Ovary (tissue), 9 donors: ENCODE measurements around the gene FAM120B. TPM values are rescaled to one million over a fixed set of nuclear protein-coding genes. Genes with fewer than 3 reads are reported as not detected.

Experiments
- DNase-seq, 5 donors: peaks; one replicate each; pipeline ENCODE4 v3.0.0-alpha.2; 2019 to 2020
- H3K27ac ChIP-seq, 2 donors: fragments of 200-600 bp; one replicate each; pipeline versions ENCODE4 v1.5.1 to v1.8.0; 2019 to 2022
- H3K27me3 ChIP-seq: fragments of 200-600 bp; one replicate; pipeline ENCODE4 v1.8.0; 2022
- H3K36me3 ChIP-seq: fragments of 200-600 bp; sonication (generic); one replicate; pipeline ENCODE4 v1.5.1; 2019
- H3K4me1 ChIP-seq: one replicate; pipeline ENCODE4 v1.8.1; 2013; ENCODE audit warnings: mild to moderate bottlenecking, moderate library complexity; ENCODE audit not compliant: insufficient read depth
- H3K4me3 ChIP-seq: fragments of 200-600 bp; sonication (generic); one replicate; pipeline ENCODE4 v1.5.1; 2017
- H3K9me3 ChIP-seq, 2 donors: fragments of 200-600 bp in 1 of 2; sonication (generic) in 1 of 2; one replicate each; pipeline versions ENCODE4 v1.5.1 to v1.8.1; 2013 to 2019; ENCODE audit warnings: mild to moderate bottlenecking in 1 of 2, moderate library complexity in 1 of 2
- EP300 ChIP-seq: sonication (generic); formaldehyde crosslinking; IDR thresholded peaks from one replicate; pipeline ENCODE4 v1.6.1; 2017; ENCODE audit warnings: antibody characterized with exemption
- POLR2A ChIP-seq: fragments of 450-650 bp; IDR thresholded peaks from one replicate; pipeline ENCODE4 v1.6.1; 2017; ENCODE audit warnings: antibody characterized with exemption, mild to moderate bottlenecking, moderate library complexity
- WGBS, 3 donors: extraction: QIAGEN DNeasy Blood & Tissue Kit in 1 of 3; methylation state at CpG; one replicate each; pipeline versions ENCODE4 v1.1.5 to v1.1.7; 2013 to 2017; 5-methylcytosine and 5-hydroxymethylcytosine counted together
- intact Hi-C, 4 donors: fragments of 100-400 bp; cut with DNase I; formaldehyde crosslinking; loops; one replicate each; pipeline versions ENCODE4 v1.11.0 to v1.15.1; 2022 to 2023
- polyA plus RNA-seq, 2 donors: library from polyadenylated mRNA; stranded (reverse); fragments of 200-250 nt in 1 of 2; fragments of 350-450 nt in 1 of 2; fragmentation: Illumina TruSeq in 1 of 2; extraction: RNeasy Lipid Tissue Mini Kit (QIAGEN cat#74804) in 1 of 2; gene quantifications; one replicate each; pipeline ENCODE4 v1.2.3, GENCODE V29; 2013 to 2014
- total RNA-seq, 7 donors: library from RNA; depleted of rRNA in 2 of 7; stranded (reverse); fragments of >200 nt in 2 of 7; fragmentation: NEBNext Ultra II Directional in 3 of 7; extraction: Animal tissue kit (Norgen Biotek cat#: 25700) in 3 of 7; gene quantifications; one replicate each; pipeline versions ENCODE4 v1.1.0 to v1.2.4, GENCODE V29; 2016 to 2023
- TF ChIP-seq, protein P1 (sequence below), 3 donors: fragments of 450-650 bp in 2 of 3; fragments of 200-600 bp in 1 of 3; IDR thresholded peaks; one replicate each; pipeline versions ENCODE4 v1.5.1 to v1.8.0; 2016 to 2022; ENCODE audit warnings: antibody characterized with exemption in 3 of 3, mild to moderate bottlenecking in 1 of 3
- donor health status: DM: no; HTN: no; CAD: no; lungs with moderate emphysema.
- donor health status: DM: no; HTN: no; CAD: no.
- donor health status: Bipolar disorder and iron deficiency.
- donor health status: DM: yes; HTN: yes; CAD: no.
- donor health status: DM: no; HTN: no; CAD: no.
- donor health status: DM: yes; HTN: yes; CAD: no.

The FAM120B gene
- total and polyA plus RNA-seq, 9 donors = 10.6 to 39.3 (median 28.4) TPM

- 94 to 96% (median 95%) methylated on average over 6 of the region's 6 CpGs for WGBS, 3 donors
- Histone ChIP-seq H3K27me3 (no peaks in the 10 kb centered on the region), H3K9me3 (no peaks in the 10 kb centered on the region), H3K27ac (no peak overlapping the region), H3K36me3 (no peaks in the 10 kb centered on the region), H3K4me3 (no peak overlapping the region), H3K4me1 (no peaks in the 10 kb centered on the region)
- intact Hi-C loops = no loop called here
- no peak for DNase-seq
- TF ChIP-seq, protein P1, sequence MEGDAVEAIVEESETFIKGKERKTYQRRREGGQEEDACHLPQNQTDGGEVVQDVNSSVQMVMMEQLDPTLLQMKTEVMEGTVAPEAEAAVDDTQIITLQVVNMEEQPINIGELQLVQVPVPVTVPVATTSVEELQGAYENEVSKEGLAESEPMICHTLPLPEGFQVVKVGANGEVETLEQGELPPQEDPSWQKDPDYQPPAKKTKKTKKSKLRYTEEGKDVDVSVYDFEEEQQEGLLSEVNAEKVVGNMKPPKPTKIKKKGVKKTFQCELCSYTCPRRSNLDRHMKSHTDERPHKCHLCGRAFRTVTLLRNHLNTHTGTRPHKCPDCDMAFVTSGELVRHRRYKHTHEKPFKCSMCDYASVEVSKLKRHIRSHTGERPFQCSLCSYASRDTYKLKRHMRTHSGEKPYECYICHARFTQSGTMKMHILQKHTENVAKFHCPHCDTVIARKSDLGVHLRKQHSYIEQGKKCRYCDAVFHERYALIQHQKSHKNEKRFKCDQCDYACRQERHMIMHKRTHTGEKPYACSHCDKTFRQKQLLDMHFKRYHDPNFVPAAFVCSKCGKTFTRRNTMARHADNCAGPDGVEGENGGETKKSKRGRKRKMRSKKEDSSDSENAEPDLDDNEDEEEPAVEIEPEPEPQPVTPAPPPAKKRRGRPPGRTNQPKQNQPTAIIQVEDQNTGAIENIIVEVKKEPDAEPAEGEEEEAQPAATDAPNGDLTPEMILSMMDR (IDR thresholded peaks at IDR 0.05) = no peak
- TF ChIP-seq POLR2A (no peak), EP300 (no peak)
These were observed 7.2 kb downstream of the FAM120B start for GRCh38 chr6:170313716-170314295.

DNA sequence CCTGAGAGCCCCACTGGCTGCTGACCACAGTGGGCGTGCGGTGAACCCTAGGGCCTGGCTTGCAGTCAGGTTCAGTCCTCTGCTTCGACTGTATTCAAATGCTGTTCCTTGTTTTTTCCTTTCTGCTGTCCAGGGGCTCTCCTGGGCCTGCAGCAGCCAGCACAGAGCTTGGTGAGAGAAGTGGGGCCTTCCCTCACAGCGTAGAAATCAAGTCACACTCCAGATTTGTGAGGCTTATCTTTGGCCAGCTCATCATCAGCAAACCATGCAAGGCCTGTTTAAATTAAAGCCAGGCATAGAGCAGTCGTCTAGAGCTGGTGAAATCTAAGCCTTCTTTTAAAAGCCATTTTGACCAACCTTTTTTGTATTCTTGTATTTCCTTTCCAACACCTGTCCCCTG is 8.4 kb downstream of the FAM120B start:
- 87 to 91% (median 90%) methylated on average over 5 of the region's 5 CpGs for WGBS, 3 donors
- Histone ChIP-seq H3K9me3 (no peaks in the 10 kb centered on the region), H3K4me3 (no peak overlapping the region), H3K36me3 (no peaks in the 10 kb centered on the region), H3K27ac (no peak overlapping the region), H3K27me3 (no peaks in the 10 kb centered on the region), H3K4me1 (no peaks in the 10 kb centered on the region)
- TF ChIP-seq, protein P1 (IDR thresholded peaks at IDR 0.05) = no peak
- TF ChIP-seq POLR2A = no peak
- TF ChIP-seq EP300 = no peak
- no peak for DNase-seq
- intact Hi-C loops = no loop called here

- H3K4me1 ChIP-seq = no peaks in the 10 kb centered on the region
- TF ChIP-seq EP300 (no peak), POLR2A (no peak)
- TF ChIP-seq, protein P1 (IDR thresholded peaks at IDR 0.05) = no peak
- no peaks in the 10 kb centered on the region for H3K27me3 ChIP-seq
- DNase-seq = no peak
- intact Hi-C loops = no loop called here
- H3K9me3 ChIP-seq = no peaks in the 10 kb centered on the region
- H3K4me3 ChIP-seq = no peak overlapping the region
- WGBS, 3 donors = 87 to 94% (median 91%) methylated on average over 4 of the region's 4 CpGs
- H3K27ac ChIP-seq = no peak overlapping the region
- no peaks in the 10 kb centered on the region for H3K36me3 ChIP-seq
These were observed 9.5 kb downstream of the FAM120B start for GRCh38 chr6:170316071-170316470.

DNA sequence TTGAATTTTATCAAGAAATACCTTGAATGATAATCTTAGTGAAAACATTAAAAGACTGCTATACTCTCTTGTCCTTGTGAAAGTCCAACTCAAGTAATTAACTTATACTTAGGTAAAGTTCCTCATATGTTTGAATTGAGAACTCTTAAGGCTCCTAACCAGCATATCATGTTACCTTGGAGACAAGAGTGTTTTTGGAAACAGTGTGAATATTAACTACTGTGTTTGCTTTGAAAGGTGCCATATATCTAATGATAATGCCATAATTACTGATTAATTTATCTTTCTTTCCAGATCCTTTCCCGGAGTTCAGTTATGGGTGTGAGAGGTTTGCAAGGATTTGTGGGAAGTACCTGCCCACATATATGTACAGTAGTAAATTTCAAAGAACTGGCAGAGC is 10.5 kb downstream of the FAM120B start:
- TF ChIP-seq, protein P1 (IDR thresholded peaks at IDR 0.05) = no peak
- no peak for TF ChIP-seq EP300
- Histone ChIP-seq H3K9me3 (no peaks in the 10 kb centered on the region), H3K27me3 (no peaks in the 10 kb centered on the region), H3K36me3 (no peaks in the 10 kb centered on the region), H3K27ac (no peak overlapping the region), H3K4me1 (no peaks in the 10 kb centered on the region), H3K4me3 (no peak overlapping the region)
- intact Hi-C loops = no loop called here
- DNase-seq = no peak
- 33 to 43% (median 40%) methylated on average over 1 of the region's 1 CpG for WGBS, 3 donors
